Stimulated activated CD4-positive, alpha-beta T cell treated with anti-CD3 and anti-CD28 coated beads, Interleukin-15, amount 100 ng/mL, for 24 hours (primary cell): ENCODE results near the gene SPSB1.
"Not testable (repeated sequence)": the region's sequence is repeated elsewhere in the genome, so short reads cannot be mapped to it uniquely, and the experiment has no call there.

Experiments
- DNase-seq: peaks from one replicate; pipeline ENCODE4 v3.0.0-alpha.2; 2020

The SPSB1 gene

DNA sequence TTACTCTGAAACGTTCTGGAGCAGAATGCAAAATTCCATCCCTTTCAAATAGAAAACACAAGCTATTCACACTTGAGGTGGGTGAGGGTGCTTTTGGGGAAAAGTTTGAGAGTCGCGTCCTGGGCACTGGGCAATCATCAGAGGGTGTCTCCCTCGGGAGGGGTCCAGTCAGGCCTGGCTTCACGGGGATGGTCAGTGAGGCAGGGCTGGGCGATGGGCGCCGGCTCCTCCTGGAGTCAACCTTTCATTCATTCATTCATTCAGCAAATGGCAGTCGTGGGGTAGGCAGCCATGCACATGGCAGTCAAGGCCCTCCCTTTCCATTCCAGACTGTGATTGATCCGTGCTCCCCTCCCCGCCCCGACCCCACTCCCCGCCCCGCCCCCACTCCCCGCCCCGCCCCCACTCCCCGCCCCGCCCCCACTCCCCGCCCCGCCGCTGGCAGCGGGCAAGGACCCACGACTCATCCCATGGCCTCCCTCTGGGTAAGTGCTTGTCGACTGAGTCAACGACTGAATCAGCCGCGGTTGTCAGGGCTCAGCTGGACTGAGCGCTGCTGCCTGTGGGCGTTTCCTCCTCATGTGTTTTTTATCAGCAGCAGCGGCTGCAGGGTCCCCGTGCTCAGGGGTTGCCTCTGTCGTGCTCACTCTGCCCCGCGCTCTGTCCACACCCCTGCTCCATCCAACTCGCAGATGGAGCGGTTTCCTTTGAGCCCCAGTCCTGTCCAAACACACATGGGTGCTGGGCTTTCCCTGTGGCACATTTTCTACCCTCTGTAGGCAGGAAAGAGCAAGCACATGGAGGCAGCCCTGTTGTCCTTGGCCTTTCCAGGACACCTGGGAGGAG, 12.5 kb upstream of the SPSB1 start:
- DNase-seq, result peak; percentile 82

DNA sequence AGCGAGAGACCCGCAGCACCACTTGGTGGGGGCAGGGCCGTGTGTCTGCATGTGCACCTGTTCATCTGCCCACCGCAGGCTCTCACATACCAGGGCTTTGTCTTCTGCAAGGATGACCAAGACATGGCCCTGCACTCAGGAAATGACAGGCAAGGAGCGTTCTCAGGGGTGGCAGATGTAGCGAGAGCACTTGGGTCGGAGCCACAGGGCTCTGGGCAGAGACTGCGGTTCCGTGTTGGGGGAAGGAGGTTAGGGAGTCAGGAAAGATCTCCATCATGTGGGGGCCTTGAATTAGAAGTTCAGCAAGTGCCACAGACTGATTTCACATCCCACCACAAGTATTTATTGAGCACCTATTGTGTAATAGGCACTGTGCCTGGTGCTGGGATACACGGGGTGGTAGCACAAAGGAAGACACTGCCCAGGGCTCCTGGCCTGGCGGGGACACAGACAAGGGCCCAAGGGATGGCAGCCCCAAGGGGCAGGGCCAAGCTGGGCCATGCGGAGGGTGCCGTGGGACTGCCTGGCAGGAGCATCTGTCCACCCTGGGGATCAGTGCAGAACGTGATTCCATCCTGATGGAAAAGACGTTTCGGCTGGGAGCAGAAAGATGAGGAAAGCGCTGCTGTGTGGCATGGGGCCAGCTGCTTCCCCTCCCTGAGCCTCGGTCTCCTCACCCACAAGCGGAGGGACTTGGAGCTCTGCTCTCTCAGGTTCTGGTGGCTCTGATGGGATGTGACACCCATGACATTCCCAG, 11.4 kb upstream of the SPSB1 start:
- DNase-seq, result no peak

DNA sequence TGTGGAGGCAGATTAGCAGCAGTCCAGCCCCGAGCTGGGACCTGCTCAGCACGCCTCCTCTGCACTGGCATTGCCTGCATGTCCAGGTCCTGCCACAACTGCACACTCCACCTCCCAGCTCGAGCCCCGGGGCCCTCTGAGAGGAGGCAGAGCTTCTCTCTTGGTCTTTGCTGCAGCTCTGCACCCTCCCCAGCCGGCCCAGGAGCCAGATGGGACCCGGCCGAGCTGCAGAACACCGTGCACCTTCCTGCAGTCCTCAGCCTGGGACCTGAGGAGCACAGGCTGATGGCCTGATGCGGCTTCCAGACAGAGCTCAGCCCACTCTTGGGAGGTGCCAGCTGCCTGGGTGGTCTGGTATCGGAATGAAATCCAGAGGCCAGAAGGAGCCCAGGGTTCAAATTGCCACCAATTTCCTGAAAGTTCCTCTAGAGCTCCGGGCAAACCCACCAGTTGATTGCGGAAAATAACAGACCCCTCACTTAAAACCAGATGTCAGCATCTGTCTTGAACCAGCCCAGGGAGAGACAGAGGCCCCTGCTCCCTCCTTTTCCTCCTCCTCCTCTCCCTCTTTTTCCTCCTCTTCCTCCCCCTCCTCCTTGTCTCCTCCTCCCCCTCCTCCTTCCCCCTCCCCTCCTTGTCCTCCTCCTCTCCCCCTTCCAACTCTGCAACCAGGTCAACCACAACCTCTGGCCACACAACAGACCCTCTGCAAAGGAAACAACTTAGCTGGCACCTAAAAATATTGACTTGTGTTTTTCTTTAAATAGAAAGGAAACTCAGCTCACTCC, 10.6 kb upstream of the SPSB1 start:
- no peak for DNase-seq

GRCh38 chr1:9282696-9282955, 10.1 kb upstream of the SPSB1 start:
- no peak for DNase-seq

GRCh38 chr1:9284061-9284460, 8.6 kb upstream of the SPSB1 start:
- no peak for DNase-seq

GRCh38 chr1:9286556-9286955, 6.1 kb upstream of the SPSB1 start:
- no peak for DNase-seq

- DNase-seq, result peak; percentile 89
Measured at GRCh38 chr1:9289090-9289534, 3.6 kb upstream of the SPSB1 start.

- DNase-seq, result peak; percentile 22
Measured at GRCh38 chr1:9289711-9290485, 2.8 kb upstream of the SPSB1 start.

DNA sequence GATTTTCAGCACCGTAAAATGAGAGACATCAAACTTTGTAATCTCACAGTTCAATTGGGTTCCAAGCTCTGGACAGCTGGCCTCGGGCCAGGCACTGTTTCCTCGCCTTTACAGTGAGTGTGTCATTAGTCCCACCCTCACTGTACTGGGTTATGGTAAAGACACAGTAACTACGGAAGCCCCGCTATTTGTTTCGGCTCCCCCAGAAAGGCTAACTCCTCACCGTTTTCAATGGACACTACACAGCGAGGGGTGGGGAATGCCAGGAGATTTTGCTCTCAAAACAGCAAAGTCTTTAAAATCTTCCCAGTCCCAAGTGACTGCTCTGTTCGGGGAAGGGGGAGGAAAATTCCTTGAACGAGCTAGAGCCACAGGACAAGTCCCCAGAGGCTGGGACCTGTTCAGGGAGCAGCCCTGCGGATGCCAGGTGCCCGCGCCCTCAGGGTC, 757 bp upstream of the SPSB1 start:
- DNase-seq, result no peak

GRCh38 chr1:9293241-9293532, 493 bp downstream of the SPSB1 start:
- no peak for DNase-seq

GRCh38 chr1:9293533-9294404, 1.1 kb downstream of the SPSB1 start:
- peak; percentile 46 for DNase-seq

- DNase-seq, result peak; percentile 46
Measured at GRCh38 chr1:9294405-9294773, 1.7 kb downstream of the SPSB1 start.

DNA sequence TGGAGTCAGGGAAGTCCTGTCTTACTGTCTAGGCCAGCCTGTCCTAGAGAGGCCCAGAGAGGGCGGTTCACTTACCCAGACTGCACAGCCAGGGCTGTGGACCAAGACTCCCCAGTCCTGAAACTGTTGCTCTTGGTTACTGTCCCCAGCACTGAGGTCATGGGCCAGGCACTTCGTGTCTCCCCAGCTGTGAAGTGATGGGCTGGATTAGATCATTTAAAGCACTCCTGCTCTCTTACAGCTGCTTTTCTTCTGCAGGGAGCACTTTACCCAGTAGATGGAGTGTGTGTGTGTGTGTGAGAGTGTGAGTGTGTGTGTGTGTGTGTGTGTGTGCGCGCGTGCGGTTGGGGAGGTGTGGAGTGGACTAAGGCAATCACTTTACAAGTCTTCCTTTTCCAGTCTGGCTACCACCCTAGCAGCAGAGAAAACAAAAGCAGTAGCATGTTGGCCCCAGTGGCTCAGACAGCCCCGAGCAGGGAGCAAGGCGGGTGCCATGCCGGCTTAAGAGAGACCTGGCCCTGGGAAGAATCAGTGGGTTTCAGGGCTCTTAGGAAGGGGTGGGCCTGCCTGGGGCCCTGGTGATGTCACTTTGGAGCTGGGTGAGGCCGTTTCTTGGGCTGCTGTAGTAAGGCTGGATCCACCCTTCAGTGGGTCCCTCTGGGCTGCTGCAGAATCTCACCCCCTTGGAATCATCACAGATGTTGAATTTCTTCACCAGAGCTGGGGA, 2.4 kb downstream of the SPSB1 start:
- peak; percentile 43 for DNase-seq

DNA sequence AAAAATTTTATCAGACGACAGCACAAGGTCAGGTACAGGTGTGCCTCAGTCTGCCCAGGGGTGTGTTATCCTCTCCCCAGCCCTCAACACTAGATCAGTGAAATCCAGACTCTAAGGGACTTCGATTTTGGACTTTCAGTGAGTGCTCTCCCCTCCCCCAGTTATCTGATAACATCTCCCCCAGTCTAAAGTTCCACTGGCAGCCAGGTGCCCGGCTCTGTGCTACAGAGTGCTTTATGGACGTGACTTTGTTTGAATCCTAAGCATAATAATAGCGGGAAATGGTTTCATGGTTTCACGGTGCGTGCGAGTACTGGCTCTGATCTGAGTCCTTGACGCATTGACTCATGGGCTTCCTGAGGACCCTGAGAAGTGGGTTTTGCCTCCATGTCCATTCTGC, 3.2 kb downstream of the SPSB1 start:
- DNase-seq, result no peak

- no peak for DNase-seq
Measured at GRCh38 chr1:9296850-9297249, 4.2 kb downstream of the SPSB1 start.

- DNase-seq, result no peak
Measured at GRCh38 chr1:9297831-9298230, 5.1 kb downstream of the SPSB1 start.

GRCh38 chr1:9298282-9298681, 5.6 kb downstream of the SPSB1 start:
- DNase-seq, result no peak

- not testable (repeated sequence) for DNase-seq
Measured at GRCh38 chr1:9299571-9300541, 7.2 kb downstream of the SPSB1 start.

DNA sequence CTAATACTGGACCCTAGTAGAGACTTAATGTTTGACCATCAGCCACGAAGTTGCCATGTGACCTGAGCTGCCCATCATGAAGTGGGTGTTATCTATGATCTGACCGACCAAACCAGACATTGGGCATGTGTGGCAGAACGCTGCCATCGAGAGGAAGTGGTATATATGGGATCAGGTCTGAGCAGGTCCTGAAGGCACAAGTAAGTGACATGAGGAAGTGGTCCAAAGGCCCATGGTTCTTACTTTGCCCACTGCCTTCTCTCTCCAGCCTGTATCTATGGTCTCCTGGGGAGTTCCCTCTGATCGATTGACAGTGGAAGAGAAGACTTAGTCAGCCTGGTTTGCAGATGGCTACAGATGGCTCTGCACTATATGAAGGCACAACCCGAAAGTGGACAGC, 7.9 kb downstream of the SPSB1 start:
- DNase-seq, result no peak
